PFSK-1 (cell line): ENCODE data around the gene VAT1L.

Experiments used
- FOXP2 ChIP-seq: optimal IDR thresholded peaks from 2 replicates; pipeline ENCODE3; 2011; ENCODE audit warnings: borderline replicate concordance, control low read depth, inconsistent platforms; ENCODE audit not compliant: insufficient read depth; ENCODE audit errors: extremely low read length, extremely low read depth
- POLR2AphosphoS5 ChIP-seq: IDR thresholded peaks from 2 replicates; pipeline ENCODE4 v1.6.1; 2012; ENCODE audit warnings: low read depth, mild to moderate bottlenecking, control low read depth, low read length, moderate library complexity
- REST ChIP-seq, 2 experiments: IDR thresholded peaks; 2 replicates each; pipeline versions ENCODE4 v1.6.1 to v1.8.0; 2011 to 2012; ENCODE audit warnings: low read depth in 2 of 2, low read length in 2 of 2, control low read depth in 1 of 2, inconsistent platforms in 1 of 2, mild to moderate bottlenecking in 1 of 2, moderate library complexity in 1 of 2; ENCODE audit not compliant: insufficient read depth in 1 of 2
- SIN3A ChIP-seq: IDR thresholded peaks from 2 replicates; pipeline ENCODE4 v1.6.1; 2012; ENCODE audit warnings: mild to moderate bottlenecking, low read length, moderate library complexity, borderline replicate concordance; ENCODE audit not compliant: insufficient read depth
- TAF1 ChIP-seq: IDR thresholded peaks from 2 replicates; pipeline ENCODE4 v1.6.1; 2012; ENCODE audit warnings: low read length, control low read depth, borderline replicate concordance; ENCODE audit not compliant: insufficient read depth

The VAT1L gene

GRCh38 chr16:77822661-77823060, 34.3 kb downstream of the VAT1L start:
- no peak for TF ChIP-seq FOXP2
- TF ChIP-seq TAF1: no peak
- TF ChIP-seq POLR2AphosphoS5: no peak
- TF ChIP-seq REST (IDR thresholded peaks at IDR 0.05; ENCODE audit: insufficient read depth in 1 of 2, low read depth in 2 of 2, low read length in 2 of 2): no peak
- TF ChIP-seq SIN3A: no peak

- TF ChIP-seq TAF1 (no peak), FOXP2 (no peak), SIN3A (no peak), REST (IDR thresholded peaks at IDR 0.05; ENCODE audit: insufficient read depth in 1 of 2, low read depth in 2 of 2, low read length in 2 of 2) (no peak), POLR2AphosphoS5 (no peak)
These were observed 34.7 kb downstream of the VAT1L start for GRCh38 chr16:77823067-77823466.

- TF ChIP-seq TAF1 (no peak), SIN3A (no peak), FOXP2 (no peak)
These were observed 36.8 kb downstream of the VAT1L start for GRCh38 chr16:77825196-77825595.

GRCh38 chr16:77827032-77827431, 38.7 kb downstream of the VAT1L start:
- TF ChIP-seq TAF1: no peak

- TF ChIP-seq REST (IDR thresholded peaks at IDR 0.05; ENCODE audit: insufficient read depth in 1 of 2, low read depth in 2 of 2, low read length in 2 of 2) (no peak), POLR2AphosphoS5 (no peak), TAF1 (no peak), FOXP2 (no peak), SIN3A (no peak)
These were observed 45.7 kb downstream of the VAT1L start for GRCh38 chr16:77833921-77834634.

- TF ChIP-seq REST (IDR thresholded peaks at IDR 0.05; ENCODE audit: insufficient read depth in 1 of 2, low read depth in 2 of 2, low read length in 2 of 2) (no peak), TAF1 (no peak), FOXP2 (no peak), SIN3A (no peak), POLR2AphosphoS5 (no peak)
These were observed 46.5 kb downstream of the VAT1L start for GRCh38 chr16:77834635-77835540.
